Stimulated activated naive CD4-positive, alpha-beta T cell treated with Interleukin-2 at 50 U/mL for 16 hours (primary cell): ENCODE measurements around the gene PRKAR1A.
"Not testable (repeated sequence)": the region's sequence is repeated elsewhere in the genome, so short reads cannot be mapped to it uniquely, and the experiment has no call there.

Experiments
- DNase-seq: peaks from one replicate; lab custom pipeline; 2025; lab: John Stamatoyannopoulos, UW

The PRKAR1A gene

GRCh38 chr17:68579194-68579927, 67.1 kb downstream of the PRKAR1A start:
- DNase-seq: no peak

GRCh38 chr17:68580236-68580770, 68.1 kb downstream of the PRKAR1A start:
- no peak for DNase-seq

GRCh38 chr17:68581863-68582645, 69.8 kb downstream of the PRKAR1A start:
- DNase-seq: no peak

- not testable (repeated sequence) for DNase-seq
Measured at GRCh38 chr17:68582867-68583266, 70.6 kb downstream of the PRKAR1A start.

GRCh38 chr17:68584581-68585303, 72.5 kb downstream of the PRKAR1A start:
- DNase-seq: no peak

GRCh38 chr17:68585643-68586042, 73.4 kb downstream of the PRKAR1A start:
- no peak for DNase-seq

- no peak for DNase-seq
Measured at GRCh38 chr17:68587026-68587425, 74.8 kb downstream of the PRKAR1A start.

GRCh38 chr17:68587847-68588246, 75.6 kb downstream of the PRKAR1A start:
- DNase-seq: no peak

- DNase-seq: no peak
Measured at GRCh38 chr17:68588362-68588761, 76.1 kb downstream of the PRKAR1A start.

- no peak for DNase-seq
Measured at GRCh38 chr17:68589086-68589485, 76.9 kb downstream of the PRKAR1A start.

GRCh38 chr17:68591583-68591982, 79.4 kb downstream of the PRKAR1A start:
- DNase-seq: no peak

GRCh38 chr17:68592009-68592408, 79.8 kb downstream of the PRKAR1A start:
- no peak for DNase-seq

GRCh38 chr17:68592682-68593641, 80.7 kb downstream of the PRKAR1A start:
- no peak for DNase-seq

- DNase-seq: no peak
Measured at GRCh38 chr17:68594552-68594951, 82.3 kb downstream of the PRKAR1A start.

- DNase-seq: no peak
Measured at GRCh38 chr17:68595496-68595895, 83.3 kb downstream of the PRKAR1A start.

- no peak for DNase-seq
Measured at GRCh38 chr17:68595986-68596385, 83.8 kb downstream of the PRKAR1A start.

GRCh38 chr17:68596411-68596945, 84.2 kb downstream of the PRKAR1A start:
- no peak for DNase-seq

GRCh38 chr17:68598074-68598473, 85.8 kb downstream of the PRKAR1A start:
- no peak for DNase-seq

- DNase-seq: no peak
Measured at GRCh38 chr17:68598545-68598961, 86.3 kb downstream of the PRKAR1A start.

GRCh38 chr17:68599091-68599490, 86.9 kb downstream of the PRKAR1A start:
- DNase-seq: no peak

- DNase-seq: no peak
Measured at GRCh38 chr17:68599552-68600066, 87.4 kb downstream of the PRKAR1A start.
